ENCODE measurements around the gene PERCC1. TPM values are rescaled to one million over a fixed set of nuclear protein-coding genes. Genes with fewer than 3 reads are reported as not detected.

Gene PERCC1
- total RNA-seq = not detected

DNA sequence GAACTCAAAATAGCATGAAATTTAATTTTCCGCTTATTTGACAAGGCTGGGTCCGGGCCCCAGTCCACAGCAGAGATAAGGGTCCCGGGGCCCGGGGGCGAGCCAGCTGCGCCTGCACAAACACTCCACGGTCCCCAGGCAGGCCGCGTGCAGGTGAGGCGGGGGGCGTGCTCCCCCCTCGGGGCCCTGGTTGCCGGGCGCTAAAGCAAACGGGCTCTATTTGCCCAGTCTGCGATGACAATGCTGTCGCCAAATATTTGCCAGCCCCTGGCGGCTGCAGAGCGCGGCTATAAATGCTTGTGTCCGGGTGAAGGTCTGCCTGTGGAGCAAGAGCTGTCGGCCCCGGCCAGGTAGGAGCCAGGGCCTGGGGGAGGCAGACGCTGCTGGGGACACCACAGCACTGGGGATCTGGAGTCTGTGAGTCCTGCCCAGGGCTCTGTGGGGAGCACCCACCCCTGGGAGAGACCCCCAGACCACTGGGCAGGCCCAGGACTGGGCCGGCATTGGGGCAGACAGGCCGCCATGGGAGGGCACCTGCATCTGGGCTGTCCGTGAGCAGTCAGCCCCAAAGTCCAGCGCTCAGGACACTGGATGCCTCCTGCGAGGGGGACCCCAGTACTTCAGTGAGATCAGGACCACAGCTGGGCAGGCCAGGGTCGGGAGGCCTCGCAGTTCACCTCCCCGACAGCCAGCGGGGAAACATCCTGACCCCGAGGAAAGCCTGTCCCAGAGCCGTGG is at the start of gene PERCC1:
TSS of gene PERCC1 (plus strand) at position 320 of the 738 bp plus-strand sequence. CDS start 1,516 bp downstream, outside the sequence.
- no peak for DNase-seq (ENCODE audit: low spot score)
- intact Hi-C loops (cut with DNase I) = no loop called here
- ATAC-seq = no peak

DNA sequence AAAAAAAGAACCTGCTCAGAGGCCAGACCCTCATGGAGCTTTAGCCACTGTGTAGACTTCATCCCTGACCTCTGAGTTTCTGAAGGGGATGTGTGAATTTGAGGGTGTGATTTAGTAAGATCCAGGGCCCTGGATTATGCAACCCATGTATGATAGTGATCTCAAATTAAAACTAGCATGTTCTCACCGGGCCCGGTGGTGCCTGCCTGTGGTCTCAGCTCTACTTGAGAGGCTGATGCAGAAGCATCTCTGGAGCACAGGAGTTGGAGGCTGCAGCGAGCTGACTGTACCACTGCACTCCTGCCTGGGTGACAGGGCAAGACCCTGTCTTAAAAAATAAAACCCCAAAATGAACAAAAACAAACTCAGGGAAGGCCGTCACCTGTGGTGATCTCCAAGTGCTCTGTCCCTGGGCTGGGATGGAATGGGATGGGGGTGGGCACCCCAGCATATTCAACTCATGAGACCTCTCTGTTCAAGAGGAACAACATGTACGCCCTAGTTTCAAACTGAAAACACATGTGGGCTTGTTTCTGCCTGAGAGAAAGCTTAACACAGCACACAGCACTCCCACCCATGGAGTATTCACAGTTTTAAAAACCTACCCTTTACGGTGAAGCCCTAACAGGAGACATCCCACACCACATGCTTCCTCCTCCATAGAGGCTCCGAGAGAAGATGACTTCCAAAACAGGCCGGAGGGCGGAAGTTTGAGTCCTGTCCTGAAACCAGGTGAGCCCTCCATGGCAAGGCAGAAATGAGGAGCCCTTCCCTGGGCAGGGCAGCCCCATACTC is 49.1 kb upstream of the PERCC1 start:
- no peak for DNase-seq (ENCODE audit: low spot score)
- ATAC-seq = no peak
- intact Hi-C loops (cut with DNase I) = no loop called here

DNA sequence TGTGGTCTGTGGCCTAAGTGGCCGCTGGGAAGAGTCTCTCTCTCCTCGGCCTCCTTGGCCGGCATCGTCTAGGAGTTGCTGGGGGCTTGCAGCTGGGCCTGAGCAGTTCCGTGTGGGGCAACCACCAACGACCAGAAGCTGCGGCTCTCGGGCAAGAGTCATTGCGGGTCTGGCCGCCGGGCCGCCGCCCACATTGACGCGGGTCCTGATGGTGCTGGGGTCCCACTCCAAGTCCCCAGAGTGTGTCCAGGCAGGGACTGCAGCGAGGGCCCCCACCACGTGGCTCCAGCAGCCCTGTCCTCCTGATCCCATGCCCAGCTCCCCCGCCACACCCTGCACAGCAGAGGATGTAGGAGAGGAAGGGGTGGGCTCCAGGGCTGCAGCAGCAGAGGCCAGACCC is 47.3 kb upstream of the PERCC1 start:
- ATAC-seq (no peak), DNase-seq (ENCODE audit: low spot score) (no peak)
- intact Hi-C loops (cut with DNase I) = no loop called here

DNA sequence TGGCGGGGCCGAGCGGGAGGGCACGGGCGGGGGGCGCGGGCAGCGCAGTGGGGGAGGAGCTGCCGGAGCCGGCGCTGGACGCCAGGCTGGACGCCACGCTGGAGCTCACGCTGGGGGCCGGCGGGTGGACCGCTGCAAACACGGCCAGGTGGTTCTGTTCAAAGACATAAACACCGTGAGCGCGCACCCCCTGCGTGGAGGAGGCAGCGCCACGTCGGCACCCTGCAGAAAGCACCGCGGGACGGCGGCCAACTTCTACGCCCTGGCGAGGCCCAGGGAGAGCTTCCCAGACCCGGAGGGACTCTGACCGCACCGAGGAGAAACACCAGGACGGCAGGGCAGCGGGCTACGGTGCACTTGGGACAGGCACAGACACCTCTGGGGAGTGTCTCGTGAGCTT is 45.6 kb upstream of the PERCC1 start:
- intact Hi-C loops (cut with DNase I) = no loop called here
- DNase-seq (ENCODE audit: low spot score) (no peak), ATAC-seq (no peak)

DNA sequence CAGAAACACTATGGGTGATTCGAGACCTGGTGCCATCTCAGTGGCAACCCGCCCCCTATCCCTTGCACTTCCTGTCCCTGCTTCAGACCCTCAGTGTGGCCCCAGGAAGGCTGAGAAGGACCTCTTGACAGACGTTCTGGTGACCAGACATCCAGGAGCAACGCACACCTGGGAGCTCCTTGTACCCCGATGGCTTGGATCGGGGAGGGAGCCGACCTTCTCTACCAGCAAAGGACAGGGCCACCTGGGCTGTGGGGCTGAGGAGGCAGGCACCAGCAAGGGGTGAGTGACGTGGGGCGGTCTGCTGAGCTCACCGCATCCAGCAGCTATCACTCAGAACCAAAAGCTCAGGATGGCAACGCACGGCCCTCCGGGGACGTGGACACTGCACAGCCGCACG is 43.5 kb upstream of the PERCC1 start:
- ATAC-seq = no peak
- no peak for DNase-seq (ENCODE audit: low spot score)
- intact Hi-C loops (cut with DNase I) = no loop called here

DNA sequence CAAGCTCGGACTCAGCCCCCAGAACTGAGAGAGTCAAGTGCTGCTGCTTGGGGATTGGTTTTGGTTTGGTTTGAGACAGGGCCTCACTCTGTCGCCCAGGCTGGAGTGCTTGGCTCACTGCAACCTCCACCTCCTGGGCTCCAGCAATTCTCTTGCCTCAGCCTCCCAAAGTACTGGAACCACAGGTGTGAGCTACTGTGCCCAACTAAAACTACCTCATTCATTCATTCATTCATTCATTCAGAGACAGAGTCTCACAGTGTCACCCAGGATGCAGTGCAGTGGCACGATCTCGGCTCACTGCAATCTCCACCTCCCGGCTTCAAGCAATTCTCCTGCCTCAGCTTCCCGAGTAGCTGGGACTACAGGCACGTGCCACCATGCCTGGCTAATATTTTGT is 41.1 kb upstream of the PERCC1 start:
- intact Hi-C loops (cut with DNase I) = no loop called here
- ATAC-seq (no peak), DNase-seq (ENCODE audit: low spot score) (no peak)

DNA sequence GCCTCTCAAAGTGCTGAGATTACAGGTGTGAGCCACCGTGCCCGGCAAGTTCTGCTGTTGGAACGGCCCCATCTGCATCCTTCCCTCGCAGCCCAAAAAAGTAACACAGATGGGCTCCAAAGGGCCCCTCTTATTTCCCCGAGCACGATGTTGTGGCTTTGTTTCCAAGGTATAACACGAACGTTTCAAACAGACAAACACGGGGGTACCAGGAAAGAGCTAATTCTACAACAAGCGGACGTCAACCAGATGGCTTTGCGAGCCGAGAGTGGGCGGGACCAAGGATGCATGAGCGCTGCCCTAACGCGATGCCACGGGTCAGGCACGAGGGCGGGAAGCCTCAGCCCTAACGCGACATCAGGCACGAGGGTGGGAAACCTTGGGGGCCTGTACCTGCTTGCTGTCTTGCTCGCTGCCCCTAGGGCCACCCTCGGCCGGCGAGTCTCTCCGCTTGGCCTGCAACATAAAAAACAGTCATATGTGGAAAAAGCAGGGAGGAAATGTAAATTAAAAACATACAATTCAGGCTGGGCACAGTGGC is 40.6 kb upstream of the PERCC1 start:
- no peak for ATAC-seq
- intact Hi-C loops (cut with DNase I) = no loop called here
- DNase-seq (ENCODE audit: low spot score) = no peak

DNA sequence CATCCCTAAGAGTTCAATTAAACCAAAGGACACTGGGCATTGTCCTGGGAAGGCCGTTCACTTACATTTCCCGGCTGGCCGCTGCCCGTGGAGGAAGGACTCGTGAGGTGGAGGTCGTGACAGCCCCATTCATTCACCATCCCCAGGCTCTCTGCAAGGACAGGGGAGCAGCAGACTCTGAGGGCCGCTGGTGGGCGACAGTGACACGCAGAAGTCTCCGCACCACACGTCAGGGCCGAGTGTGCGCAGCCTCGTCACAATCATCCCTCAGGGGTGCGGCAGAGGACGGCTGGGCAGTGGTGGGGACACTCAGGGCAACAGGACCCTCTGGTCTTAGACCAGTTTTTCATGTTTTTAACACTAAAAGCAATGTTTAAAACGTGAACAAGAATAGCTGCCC is 38.1 kb upstream of the PERCC1 start:
- intact Hi-C loops (cut with DNase I) = no loop called here
- no peak for DNase-seq (ENCODE audit: low spot score)
- no peak for ATAC-seq

DNA sequence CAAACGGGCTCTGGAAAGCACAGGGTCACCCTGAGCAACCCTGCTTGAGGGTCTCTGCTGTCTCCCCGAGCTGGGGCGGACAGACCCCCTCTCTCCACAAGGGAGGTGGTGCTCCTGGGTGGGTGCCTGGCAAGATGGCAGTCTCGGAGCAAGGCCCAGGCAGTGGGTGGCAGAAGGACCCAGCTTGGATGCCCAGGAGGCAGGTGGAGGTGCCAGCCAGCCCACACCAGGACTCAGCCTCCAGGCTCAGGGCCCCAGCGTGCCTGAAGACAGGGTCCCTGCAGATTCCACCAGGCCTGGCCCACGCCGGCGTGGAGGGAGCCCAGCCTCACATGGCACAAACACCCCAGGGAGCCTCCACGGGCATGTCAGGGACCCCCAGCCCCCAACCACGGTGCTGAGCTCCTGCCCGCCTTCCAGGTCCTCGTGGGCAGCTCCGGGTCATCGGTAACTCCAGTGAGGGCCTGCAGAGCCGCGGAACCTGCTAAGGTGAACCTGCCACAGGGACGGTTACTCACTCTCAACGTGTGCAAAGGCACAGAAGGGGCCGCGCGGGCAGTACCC is 37.2 kb upstream of the PERCC1 start:
- ATAC-seq (no peak), DNase-seq (ENCODE audit: low spot score) (no peak)
- intact Hi-C loops (cut with DNase I) = no loop called here

DNA sequence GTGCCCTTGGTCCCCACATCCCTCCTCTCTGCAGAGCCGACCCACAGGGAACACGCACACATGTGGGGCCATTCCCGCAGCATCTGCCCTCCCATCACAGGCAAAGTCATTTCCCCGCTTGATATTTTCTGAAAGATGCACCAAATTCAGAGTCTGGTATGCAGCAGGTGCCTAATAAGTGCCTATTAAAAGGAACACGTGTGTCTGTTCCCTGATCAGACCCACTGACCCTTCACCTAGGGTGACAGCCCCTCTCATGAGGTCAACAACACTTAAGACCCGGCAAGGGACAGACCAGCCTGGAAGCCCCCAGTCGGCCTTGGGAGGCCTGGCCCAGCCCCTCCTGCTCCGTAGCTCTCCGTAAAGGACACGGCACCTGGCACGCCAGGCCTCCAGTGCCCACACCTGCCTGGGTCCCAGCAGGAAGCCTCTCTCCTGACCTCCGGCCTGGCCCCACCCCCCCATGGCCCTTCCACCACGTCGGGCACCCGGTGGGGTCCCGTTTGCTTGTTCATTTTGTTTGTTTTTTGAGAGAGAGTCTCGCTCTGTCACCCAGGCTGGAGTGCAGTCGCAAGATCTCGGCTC is 36.4 kb upstream of the PERCC1 start:
- ATAC-seq (no peak), DNase-seq (ENCODE audit: low spot score) (no peak)
- intact Hi-C loops (cut with DNase I) = no loop called here

DNA sequence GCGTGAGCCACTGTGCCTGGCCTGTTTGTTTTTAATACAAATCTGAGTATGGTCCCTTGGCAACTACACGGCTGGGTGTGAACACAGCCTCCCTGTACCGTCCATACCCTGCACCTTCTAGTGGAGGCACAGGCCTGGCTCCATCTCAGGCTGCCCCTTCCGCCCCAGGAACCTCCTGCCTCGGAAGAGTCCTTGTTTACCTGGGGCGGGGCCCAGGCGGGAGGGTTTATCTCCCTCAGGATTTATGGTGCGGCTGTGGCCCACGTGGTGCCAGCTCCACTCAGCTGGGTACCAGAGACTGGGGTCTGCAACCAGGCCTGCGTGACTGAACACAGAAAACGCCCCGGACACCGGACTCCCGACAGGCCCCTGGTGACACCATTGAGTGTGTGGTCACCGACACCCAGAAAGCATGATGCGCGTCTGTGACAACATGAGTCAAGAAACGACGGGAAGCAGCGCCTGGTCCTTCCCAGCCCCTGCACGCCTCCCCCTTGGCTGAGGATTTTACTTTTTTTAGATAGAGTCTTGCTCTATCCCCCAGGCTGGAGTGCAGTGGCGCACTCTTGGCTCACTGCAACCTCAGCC is 35.3 kb upstream of the PERCC1 start:
- intact Hi-C loops (cut with DNase I) = no loop called here
- ATAC-seq (no peak), DNase-seq (ENCODE audit: low spot score) (no peak)

DNA sequence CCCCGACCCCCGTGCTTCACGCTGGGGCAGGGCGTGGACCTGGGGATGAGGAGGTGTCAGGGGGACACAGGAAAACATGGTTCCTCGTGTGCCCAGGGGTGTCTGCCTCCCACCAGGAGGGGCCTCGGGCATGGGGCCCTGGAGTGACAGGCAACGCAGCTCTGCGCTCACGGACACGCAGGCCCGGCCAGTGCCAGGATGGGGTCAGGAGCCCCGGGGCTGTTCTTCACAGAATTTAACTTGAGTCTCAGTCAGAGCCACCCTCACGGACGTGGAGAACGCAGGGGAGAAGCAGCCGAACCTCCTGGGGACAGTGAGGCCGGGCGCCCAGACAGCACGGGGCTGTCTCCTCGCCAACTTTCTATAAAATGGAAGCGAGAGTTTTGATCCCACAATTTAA is 33.1 kb upstream of the PERCC1 start:
- intact Hi-C loops (cut with DNase I) = no loop called here
- ATAC-seq = no peak
- no peak for DNase-seq (ENCODE audit: low spot score)

DNA sequence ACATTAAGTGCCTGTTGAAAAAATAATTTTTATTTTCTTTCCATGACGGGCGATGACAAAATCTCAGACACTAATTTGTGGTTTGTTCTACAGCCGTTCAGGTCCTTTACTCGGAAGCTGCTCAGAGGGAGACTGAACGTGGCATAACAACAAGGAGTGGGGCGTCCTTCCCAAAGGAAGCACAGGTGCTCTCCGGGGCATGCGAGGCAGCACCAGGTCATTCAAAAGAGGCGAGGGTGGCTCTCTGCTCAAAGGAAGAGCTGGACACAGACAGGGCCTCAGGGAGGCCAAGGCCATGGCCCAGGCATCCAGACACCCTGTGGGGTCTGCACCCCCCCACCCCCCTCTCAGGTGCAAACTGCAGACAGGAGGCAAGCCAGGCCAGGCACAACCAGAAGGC is 32.5 kb upstream of the PERCC1 start:
- intact Hi-C loops (cut with DNase I) = no loop called here
- DNase-seq (ENCODE audit: low spot score) = no peak
- ATAC-seq = no peak

DNA sequence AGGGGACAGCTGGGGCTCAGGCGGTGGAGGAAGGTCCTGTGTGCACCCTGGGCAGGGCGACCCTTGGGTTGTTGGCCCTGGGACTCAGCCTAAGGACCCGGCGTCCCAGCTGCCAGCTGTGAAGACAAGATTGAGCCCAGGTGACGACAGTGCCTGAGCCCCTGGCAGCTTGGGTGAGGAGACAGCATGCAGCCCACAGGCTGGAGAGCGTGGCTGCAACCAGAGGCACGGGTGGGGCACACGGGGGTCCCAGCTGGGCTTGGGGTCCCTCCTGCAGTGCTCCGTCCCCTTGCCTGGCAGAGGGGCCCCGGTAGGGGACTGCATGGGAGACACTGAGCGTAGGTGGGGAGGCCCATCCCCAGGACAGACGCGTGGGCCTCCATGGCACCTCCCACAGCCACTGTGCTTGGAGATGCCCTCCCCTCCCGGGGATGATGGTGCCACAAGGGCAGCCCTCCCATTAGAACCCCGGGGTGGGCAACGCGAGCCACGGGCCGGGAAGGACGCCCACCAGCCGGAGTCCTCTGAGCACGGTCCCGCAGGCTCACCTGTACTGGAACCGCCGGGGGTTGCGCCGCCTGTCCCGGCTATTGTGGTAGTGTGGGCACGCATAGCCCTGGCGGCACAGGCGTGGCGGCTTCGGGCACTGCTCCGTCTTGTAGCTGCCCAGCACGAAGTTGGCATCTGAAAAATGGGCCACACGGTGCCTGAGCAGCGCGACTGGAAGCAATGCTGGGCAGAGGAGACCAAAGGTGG is 31.9 kb upstream of the PERCC1 start:
- intact Hi-C loops (cut with DNase I) = no loop called here
- DNase-seq (ENCODE audit: low spot score) = no peak
- ATAC-seq = peak; percentile 24

DNA sequence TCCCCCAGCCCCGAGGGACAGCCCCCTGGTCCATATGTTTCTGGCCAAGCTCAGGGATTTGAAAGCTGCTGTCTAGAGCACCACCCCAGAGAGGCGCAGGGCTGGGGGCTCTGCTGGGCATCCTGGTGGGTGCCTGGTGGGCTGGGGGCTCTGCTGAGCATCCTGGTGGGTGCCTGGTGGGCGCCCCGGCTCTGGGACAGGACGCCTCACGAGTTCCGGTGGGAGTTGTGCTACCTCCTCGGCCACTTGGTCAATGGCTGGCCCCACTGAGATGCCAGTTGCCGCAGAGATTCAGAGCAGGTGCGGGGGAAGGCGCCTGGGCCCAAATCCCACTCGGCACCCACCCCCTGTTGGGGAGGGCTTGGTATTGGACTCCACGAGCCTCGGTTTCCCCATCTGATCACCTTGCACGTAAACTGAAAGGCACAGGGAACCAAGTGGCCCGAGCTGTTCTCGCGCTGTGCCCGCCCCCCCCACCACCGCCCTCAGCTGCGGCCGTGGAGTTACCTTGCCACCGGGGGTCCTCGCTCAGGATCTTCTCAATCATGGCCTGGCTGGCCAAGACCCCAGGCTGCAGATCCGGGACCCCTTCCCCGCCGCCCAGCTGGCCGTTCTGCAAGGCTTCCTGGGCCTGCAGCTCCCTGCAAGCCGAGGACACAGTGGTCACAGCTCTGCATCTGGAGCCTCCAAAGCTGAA is 29.7 kb upstream of the PERCC1 start:
- ATAC-seq (no peak), DNase-seq (ENCODE audit: low spot score) (no peak)
- intact Hi-C loops (cut with DNase I) = no loop called here

DNA sequence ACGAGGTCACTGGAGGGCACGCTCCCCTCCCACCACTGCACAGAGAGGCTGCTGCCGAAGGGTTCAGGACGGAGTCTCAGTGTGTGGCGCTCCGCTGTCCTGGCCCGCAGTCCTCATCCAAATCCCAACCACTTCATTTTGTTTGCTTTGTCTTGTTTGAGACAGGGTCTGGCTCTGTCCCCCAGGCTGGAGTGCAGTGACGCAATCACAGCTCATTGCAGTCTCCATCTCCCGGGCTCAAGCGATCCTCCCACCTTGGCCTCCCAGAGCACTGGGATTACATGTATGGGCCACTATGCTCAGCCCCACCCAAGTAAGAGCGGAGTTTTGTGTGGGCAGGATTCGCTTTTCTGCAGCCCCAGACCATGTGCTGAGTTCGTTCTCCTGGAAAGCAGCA is 29.1 kb upstream of the PERCC1 start:
- ATAC-seq = no peak
- DNase-seq (ENCODE audit: low spot score) = no peak
- intact Hi-C loops (cut with DNase I) = no loop called here

DNA sequence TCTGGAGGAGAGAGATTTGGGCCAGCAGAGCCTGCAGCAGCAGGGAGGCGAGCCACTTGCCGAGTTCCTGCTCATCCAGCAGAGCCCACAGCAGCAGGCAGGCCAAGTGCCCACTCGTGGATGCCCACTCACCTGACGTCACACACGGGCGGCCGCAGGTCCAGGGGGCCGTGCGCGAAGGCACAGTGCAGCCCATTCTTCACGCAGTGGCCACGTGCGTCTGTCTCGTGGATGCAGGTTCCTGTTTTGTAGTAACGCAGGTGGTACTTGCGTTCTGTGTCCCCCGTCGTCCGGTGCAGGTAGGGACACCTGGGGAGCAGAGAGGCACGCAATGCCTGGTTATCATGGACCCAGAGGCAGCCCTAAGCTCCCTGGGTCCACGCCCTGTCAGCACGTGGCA is 27.8 kb upstream of the PERCC1 start:
- no peak for DNase-seq (ENCODE audit: low spot score)
- intact Hi-C loops (cut with DNase I) = no loop called here
- ATAC-seq = no peak

DNA sequence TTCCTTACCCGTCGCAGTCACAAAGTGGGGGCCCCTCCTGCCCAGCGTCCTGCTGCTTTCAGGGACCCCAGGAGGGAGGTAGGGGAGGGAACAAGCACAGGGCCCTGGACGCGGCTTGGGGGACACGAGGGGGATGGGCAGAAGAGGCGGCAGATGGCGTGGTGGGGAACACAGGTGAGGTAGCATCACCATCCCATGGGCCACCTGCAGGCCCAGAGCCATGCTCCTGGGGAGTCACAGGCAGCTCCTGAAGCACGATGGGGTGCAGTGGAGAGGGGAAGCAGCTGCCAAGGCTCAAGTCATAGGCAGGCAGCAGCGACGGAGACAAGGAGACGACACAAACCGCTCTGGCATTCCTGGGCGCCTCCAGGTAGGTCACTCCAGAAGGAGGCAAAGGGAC is 27.1 kb upstream of the PERCC1 start:
- intact Hi-C loops (cut with DNase I) = no loop called here
- ATAC-seq (no peak), DNase-seq (ENCODE audit: low spot score) (no peak)

All from sciatic nerve (tissue), 2 donors.